Stimulated activated CD8-positive, alpha-beta memory T cell treated with anti-CD3 and anti-CD28 coated beads, Interleukin-2, amount 100 ng/mL, for 1 hour (primary cell): ENCODE measurements around the gene CACNA1A.

ENCODE experiments used
- DNase-seq, 2 donors: peaks; one replicate each; pipeline ENCODE4 v3.0.0-alpha.2; 2020; ENCODE audit warnings: low read depth in 2 of 2

The CACNA1A gene

GRCh38 chr19:13493516-13494310 lies 12.6 kb downstream of the CACNA1A start:
- no peak for DNase-seq

GRCh38 chr19:13492128-13492527 lies 14.2 kb downstream of the CACNA1A start:
- DNase-seq: no peak

- no peak for DNase-seq
These were observed 18.3 kb downstream of the CACNA1A start for GRCh38 chr19:13487985-13488384.

- no peak for DNase-seq
These were observed 22.1 kb downstream of the CACNA1A start for GRCh38 chr19:13484166-13484565.

GRCh38 chr19:13483215-13483614 lies 23.1 kb downstream of the CACNA1A start:
- no peak for DNase-seq

- no peak for DNase-seq
These were observed 27.7 kb downstream of the CACNA1A start for GRCh38 chr19:13478576-13478975.

GRCh38 chr19:13476071-13476470 lies 30.2 kb downstream of the CACNA1A start:
- no peak for DNase-seq

GRCh38 chr19:13475044-13475443 lies 31.2 kb downstream of the CACNA1A start:
- no peak for DNase-seq

- no peak for DNase-seq
These were observed 39.6 kb downstream of the CACNA1A start for GRCh38 chr19:13466697-13467096.

GRCh38 chr19:13463296-13463695 lies 43.0 kb downstream of the CACNA1A start:
- no peak for DNase-seq

- DNase-seq: no peak
These were observed 44.7 kb downstream of the CACNA1A start for GRCh38 chr19:13461536-13461935.

- DNase-seq: no peak
These were observed 46.2 kb downstream of the CACNA1A start for GRCh38 chr19:13460045-13460444.

- no peak for DNase-seq
These were observed 46.9 kb downstream of the CACNA1A start for GRCh38 chr19:13459351-13459750.

- no peak for DNase-seq
These were observed 54.8 kb downstream of the CACNA1A start for GRCh38 chr19:13451434-13451995.

- no peak for DNase-seq
These were observed 58.3 kb downstream of the CACNA1A start for GRCh38 chr19:13447978-13448377.

GRCh38 chr19:13441810-13442512 lies 64.3 kb downstream of the CACNA1A start:
- peak in 1 of 2 donors; percentile 9 for DNase-seq

- DNase-seq: no peak
These were observed 68.2 kb downstream of the CACNA1A start for GRCh38 chr19:13437919-13438618.

GRCh38 chr19:13436352-13436751 lies 69.9 kb downstream of the CACNA1A start:
- no peak for DNase-seq

GRCh38 chr19:13430790-13431582 lies 75.3 kb downstream of the CACNA1A start:
- peak in 1 of 2 donors; percentile 8 for DNase-seq

GRCh38 chr19:13429563-13429962 lies 76.7 kb downstream of the CACNA1A start:
- no peak for DNase-seq

GRCh38 chr19:13428352-13428751 lies 77.9 kb downstream of the CACNA1A start:
- no peak for DNase-seq
